Cardiac muscle cell (in vitro differentiated cells and primary cell): ENCODE data around the gene PSME3IP1. TPM values are rescaled to one million over a fixed set of nuclear protein-coding genes. Genes with fewer than 3 reads are reported as not detected.

Experiments
- DNase-seq, 2 donors: peaks; one replicate each; pipeline versions ENCODE4 v3.0.0 to v3.0.0-alpha.2; 2010 to 2017; ENCODE audit warnings: low read depth in 1 of 2, low spot score in 1 of 2
- H3K27ac ChIP-seq: fragments of 200-600 bp; sonication (generic); 2 replicates; pipeline ENCODE4 v1.5.1; 2016
- H3K27me3 ChIP-seq: fragments of 200-600 bp; sonication (generic); 2 replicates; pipeline ENCODE4 v1.6.0; 2016; ENCODE audit warnings: control low read depth
- H3K36me3 ChIP-seq: fragments of 200-600 bp; sonication (generic); 2 replicates; pipeline ENCODE4 v1.5.1; 2016; ENCODE audit warnings: control low read depth
- H3K4me1 ChIP-seq: fragments of 200-600 bp; sonication (generic); 2 replicates; pipeline ENCODE4 v1.8.1; 2017; ENCODE audit warnings: low read depth, mild to moderate bottlenecking, mixed run types
- H3K4me3 ChIP-seq: fragments of 200-600 bp; sonication (generic); 2 replicates; pipeline ENCODE4 v1.5.1; 2016; ENCODE audit warnings: mild to moderate bottlenecking
- H3K9me3 ChIP-seq: fragments of 200-600 bp; sonication (generic); 2 replicates; pipeline ENCODE4 v1.5.1; 2017; ENCODE audit warnings: low read depth, mild to moderate bottlenecking, control low read depth
- CTCF ChIP-seq: IDR thresholded peaks from 2 replicates; pipeline ENCODE4 v1.5.1; 2012; ENCODE audit warnings: low read depth, mild to moderate bottlenecking, low read length
- polyA plus RNA-seq: library from polyadenylated mRNA; unstranded; fragments of >200 nt; fragmentation: Nextera tagmentation; extraction: Ambion mirVana; gene quantifications from 2 replicates; pipeline ENCODE4 v1.2.1, GENCODE V29; 2016
- total RNA-seq: library from RNA; depleted of rRNA; stranded (reverse); fragments of >200 nt; gene quantifications from 2 replicates; pipeline ENCODE4 v1.2.3, GENCODE V29; 2016

The PSME3IP1 gene
- total and polyA plus RNA-seq, 2 experiments from 2014 or later: 73.6 to 108 TPM

DNA sequence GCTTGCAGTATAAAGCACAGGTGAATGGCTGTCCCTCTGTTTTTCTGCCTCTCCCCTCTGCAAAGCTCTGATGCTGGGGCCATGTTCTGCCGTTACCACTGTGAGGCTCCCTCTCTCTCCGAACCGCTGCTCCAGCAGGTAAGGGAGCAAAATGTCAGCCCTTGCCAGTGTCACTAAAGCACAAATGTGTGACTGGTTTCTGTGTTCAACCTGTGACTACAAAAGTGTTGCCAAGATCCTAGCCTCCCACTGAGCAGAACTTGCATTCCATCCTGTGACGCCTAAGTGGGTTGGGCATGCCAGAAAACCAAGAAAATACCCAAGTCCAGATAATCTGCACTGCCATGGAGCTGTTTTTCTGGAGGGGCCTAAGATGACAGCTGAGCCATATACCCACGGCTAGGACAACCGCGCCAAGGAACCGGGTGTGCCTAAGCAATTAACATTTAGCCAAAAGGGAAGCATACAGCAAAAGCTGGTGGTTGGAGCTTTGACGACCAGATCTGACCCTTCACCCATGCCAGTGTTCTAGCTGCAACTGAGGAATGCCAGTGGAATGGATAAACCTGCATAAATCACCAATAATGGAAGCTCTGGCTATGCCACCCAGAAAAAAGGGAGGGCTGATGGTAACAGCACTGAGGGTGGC is 35.0 kb downstream of the PSME3IP1 start:
- H3K4me1 ChIP-seq: no peaks in the 10 kb centered on the region
- DNase-seq: peak in 1 of 2 donors; percentile 24
- H3K27ac ChIP-seq: no peak overlapping the region
- H3K27me3 ChIP-seq: no peaks in the 10 kb centered on the region
- no peaks in the 10 kb centered on the region for H3K9me3 ChIP-seq
- no peak for TF ChIP-seq CTCF
- peaks cover 3% of the 10 kb centered on the region for H3K36me3 ChIP-seq
- no peak overlapping the region for H3K4me3 ChIP-seq

GRCh38 chr16:57149391-57149790 is 36.4 kb downstream of the PSME3IP1 start:
- no peak for DNase-seq
- H3K27ac ChIP-seq: no peak overlapping the region
- no peaks in the 10 kb centered on the region for H3K9me3 ChIP-seq
- H3K4me3 ChIP-seq: no peak overlapping the region
- TF ChIP-seq CTCF: no peak
- H3K4me1 ChIP-seq: no peaks in the 10 kb centered on the region
- H3K27me3 ChIP-seq: no peaks in the 10 kb centered on the region
- H3K36me3 ChIP-seq: peaks cover 3% of the 10 kb centered on the region

GRCh38 chr16:57148481-57148880 is 37.4 kb downstream of the PSME3IP1 start:
- Histone ChIP-seq H3K4me3 (no peak overlapping the region), H3K9me3 (no peaks in the 10 kb centered on the region), H3K4me1 (no peaks in the 10 kb centered on the region), H3K36me3 (no peaks in the 10 kb centered on the region), H3K27ac (no peak overlapping the region), H3K27me3 (no peaks in the 10 kb centered on the region)
- no peak for DNase-seq
- no peak for TF ChIP-seq CTCF

DNA sequence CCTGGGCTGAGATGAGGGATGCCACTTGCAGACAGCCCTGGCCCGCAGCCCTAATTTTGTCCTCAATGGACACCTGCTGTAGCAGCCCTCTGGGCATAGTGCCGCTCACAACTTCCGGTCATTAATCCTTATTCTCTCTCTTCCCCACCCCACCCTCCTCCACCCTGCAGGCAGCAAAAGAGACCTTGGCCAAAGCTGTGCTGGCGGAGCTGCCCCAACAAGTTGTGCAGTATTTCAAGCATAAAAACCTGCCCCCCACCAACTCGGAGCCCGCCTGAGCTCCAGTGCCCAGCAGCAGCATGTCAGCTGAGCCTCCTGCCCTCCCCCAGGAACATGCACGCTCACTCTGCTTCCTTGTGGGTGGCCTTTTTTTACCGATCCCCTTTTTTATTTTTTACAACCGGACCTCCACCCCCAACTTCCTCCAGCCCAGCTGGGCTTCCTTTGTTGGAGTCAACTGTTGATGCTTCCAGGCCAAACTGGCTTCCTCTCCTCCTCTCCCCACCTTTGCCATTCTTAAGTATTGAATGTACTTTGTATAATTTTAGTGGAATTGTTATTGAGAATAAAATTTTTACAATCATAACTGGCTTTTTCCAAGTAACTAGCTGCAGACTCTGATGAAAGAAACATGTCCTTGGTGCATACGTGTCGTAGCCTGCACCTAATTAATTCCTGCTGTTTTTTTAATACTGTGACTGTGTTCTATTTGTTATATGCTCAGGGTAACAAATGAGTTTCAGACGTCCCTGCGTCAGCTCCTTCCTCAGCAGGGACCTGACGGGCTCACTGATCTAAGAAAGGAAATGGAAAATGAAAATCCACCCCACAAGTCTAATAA is 38.2 kb downstream of the PSME3IP1 start:
- Histone ChIP-seq H3K27me3 (no peaks in the 10 kb centered on the region), H3K4me1 (no peaks in the 10 kb centered on the region), H3K9me3 (no peaks in the 10 kb centered on the region), H3K36me3 (no peaks in the 10 kb centered on the region), H3K27ac (no peak overlapping the region), H3K4me3 (no peak overlapping the region)
- DNase-seq: peak in 1 of 2 donors; percentile 27
- no peak for TF ChIP-seq CTCF

GRCh38 chr16:57146735-57147134 is 39.1 kb downstream of the PSME3IP1 start:
- peak; percentile 24 for TF ChIP-seq CTCF
- Histone ChIP-seq H3K36me3 (no peaks in the 10 kb centered on the region), H3K9me3 (no peaks in the 10 kb centered on the region), H3K4me1 (no peaks in the 10 kb centered on the region), H3K4me3 (no peak overlapping the region), H3K27ac (no peak overlapping the region), H3K27me3 (no peaks in the 10 kb centered on the region)
- peak in 1 of 2 donors; percentile 18 for DNase-seq
